ENCODE results near the gene TARBP2.

Gene TARBP2

GRCh38 chr12:53481939-53482586 lies 19.0 kb upstream of the TARBP2 start:
- TF ChIP-seq CTCF (conservative IDR thresholded peaks at IDR 0.05; ENCODE audit: low read depth, low read length), result peak; percentile 47
- peak; percentile 67 for DNase-seq (ENCODE audit: low read depth)
- H3K4me3 ChIP-seq (ENCODE audit: low read depth, low read length), result no peak overlapping the region

DNA sequence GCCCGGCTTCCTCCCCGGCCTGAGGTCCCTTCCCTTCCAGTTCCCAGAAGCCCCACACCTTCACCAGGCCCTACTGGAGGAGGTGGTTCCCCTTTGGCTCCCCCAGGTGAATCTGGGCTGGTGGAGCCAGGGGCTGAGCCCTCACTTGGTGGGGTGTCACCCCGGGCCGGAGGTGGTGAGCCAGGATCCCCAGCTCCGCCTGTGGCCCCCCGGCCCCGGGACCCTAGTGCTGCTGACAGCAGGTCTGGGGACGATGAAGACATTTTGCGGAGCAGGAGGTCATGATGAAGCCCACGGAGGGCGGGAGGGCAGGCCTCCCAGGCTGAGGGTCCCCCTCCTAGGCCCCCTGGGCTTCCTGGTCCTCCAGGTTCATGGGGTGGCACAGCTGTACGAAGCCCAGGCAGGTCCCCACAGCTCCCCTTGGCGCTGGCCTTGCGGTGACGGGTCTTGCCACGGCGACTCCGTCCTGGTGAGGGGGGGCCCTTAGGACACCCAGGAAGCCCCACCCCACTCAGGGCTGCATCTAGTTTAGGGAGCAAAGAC lies 18.4 kb upstream of the TARBP2 start:
- H3K4me3 ChIP-seq (ENCODE audit: low read depth, low read length), result no peak overlapping the region
- no peak for TF ChIP-seq CTCF (conservative IDR thresholded peaks at IDR 0.05; ENCODE audit: low read depth, low read length)
- no peak for DNase-seq (ENCODE audit: low read depth)

DNA sequence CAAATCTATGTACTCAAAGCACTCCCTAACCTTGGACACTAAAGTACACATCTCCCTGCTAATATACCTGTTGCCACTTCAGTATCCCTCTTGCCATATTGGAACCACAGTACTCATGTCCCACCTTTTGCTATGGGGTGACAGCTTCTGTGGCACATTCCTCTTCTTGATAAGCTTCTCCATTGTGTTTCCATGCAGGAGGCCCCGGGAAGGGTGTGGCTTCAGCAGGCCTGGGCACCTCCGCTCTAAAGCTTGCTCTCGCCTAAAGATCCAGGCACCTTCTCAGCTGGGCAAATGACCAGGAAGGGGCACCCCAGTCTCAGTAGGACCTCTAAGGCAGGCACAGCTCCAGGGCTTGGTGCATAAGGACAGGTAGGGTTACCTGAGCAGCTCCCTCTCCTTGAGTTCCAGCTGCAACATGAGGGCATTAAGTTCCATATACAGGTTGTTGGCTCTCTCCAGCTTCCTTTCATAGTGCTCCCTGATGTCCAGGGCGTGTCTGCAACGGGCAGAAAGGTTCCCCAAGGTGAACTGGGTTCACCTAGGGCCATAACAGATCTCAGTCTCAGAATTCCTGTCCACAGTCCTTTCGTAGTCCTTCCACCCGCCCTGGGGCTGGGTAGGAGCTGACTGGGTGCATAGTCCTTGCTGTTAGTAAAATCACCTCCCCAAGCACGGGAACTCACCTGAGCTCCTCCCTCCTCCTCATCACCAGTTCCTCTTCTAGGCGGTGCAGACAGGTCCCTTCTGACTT lies 17.7 kb upstream of the TARBP2 start:
- no peak for DNase-seq (ENCODE audit: low read depth)
- H3K4me3 ChIP-seq (ENCODE audit: low read depth, low read length), result no peak overlapping the region
- no peak for TF ChIP-seq CTCF (conservative IDR thresholded peaks at IDR 0.05; ENCODE audit: low read depth, low read length)

- no peak overlapping the region for H3K4me3 ChIP-seq (ENCODE audit: low read depth, low read length)
- TF ChIP-seq CTCF (conservative IDR thresholded peaks at IDR 0.05; ENCODE audit: low read depth, low read length), result no peak
- no peak for DNase-seq (ENCODE audit: low read depth)
Measured at GRCh38 chr12:53483979-53484377, 17.1 kb upstream of the TARBP2 start.

- no peak for TF ChIP-seq CTCF (conservative IDR thresholded peaks at IDR 0.05; ENCODE audit: low read depth, low read length)
- H3K4me3 ChIP-seq (ENCODE audit: low read depth, low read length), result no peak overlapping the region
- DNase-seq (ENCODE audit: low read depth), result no peak
Measured at GRCh38 chr12:53484686-53485575, 16.2 kb upstream of the TARBP2 start.

DNA sequence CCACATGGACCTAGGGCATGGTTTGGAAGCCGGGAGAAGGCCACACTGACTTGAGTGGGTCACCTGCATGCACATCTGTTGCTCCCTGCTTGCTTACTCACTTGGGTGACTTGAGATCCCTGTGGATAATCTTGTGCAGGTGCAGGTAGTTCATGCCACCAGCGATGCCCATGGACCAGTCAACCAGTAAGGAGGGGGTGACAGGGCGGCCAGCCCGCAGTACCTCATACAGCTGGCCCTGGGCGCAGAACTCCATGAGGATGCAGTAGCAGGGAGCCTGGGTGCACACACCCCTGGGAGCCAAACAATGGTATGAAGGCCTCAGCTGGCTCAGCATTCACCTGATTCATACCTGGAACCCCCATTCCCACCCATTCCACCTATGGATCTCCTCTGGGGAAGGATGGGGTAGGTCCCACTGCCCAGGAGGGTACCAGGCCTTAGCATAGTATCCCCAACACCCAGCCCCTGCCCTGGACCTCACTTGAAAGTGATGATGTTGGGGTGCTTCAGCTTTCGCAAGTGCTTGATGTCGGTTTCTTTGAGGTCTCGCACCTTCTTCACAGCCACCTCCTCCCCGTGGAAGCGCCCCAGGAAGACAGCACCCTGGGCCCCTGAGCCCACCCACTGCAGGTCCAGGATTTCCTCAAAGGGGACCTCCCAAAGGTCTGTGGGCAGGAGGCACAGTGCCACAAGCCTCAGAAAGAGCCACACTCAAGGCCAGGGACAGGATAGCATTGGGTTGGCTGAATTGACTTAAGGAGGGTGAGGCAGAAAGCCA lies 14.9 kb upstream of the TARBP2 start:
- no peak for TF ChIP-seq CTCF (conservative IDR thresholded peaks at IDR 0.05; ENCODE audit: low read depth, low read length)
- no peak for DNase-seq (ENCODE audit: low read depth)
- no peak overlapping the region for H3K4me3 ChIP-seq (ENCODE audit: low read depth, low read length)

All from choroid plexus epithelial cell (primary cell).